Measurements from ENCODE around the gene ITPKB.
"Not testable (repeated sequence)": the region's sequence is repeated elsewhere in the genome, so short reads cannot be mapped to it uniquely, and the experiment has no call there.

ITPKB gene

GRCh38 chr1:226723657-226724532 lies 15.2 kb downstream of the ITPKB start:
- DNase-seq (ENCODE audit: low read depth): no peak
- TF ChIP-seq, protein P1, sequence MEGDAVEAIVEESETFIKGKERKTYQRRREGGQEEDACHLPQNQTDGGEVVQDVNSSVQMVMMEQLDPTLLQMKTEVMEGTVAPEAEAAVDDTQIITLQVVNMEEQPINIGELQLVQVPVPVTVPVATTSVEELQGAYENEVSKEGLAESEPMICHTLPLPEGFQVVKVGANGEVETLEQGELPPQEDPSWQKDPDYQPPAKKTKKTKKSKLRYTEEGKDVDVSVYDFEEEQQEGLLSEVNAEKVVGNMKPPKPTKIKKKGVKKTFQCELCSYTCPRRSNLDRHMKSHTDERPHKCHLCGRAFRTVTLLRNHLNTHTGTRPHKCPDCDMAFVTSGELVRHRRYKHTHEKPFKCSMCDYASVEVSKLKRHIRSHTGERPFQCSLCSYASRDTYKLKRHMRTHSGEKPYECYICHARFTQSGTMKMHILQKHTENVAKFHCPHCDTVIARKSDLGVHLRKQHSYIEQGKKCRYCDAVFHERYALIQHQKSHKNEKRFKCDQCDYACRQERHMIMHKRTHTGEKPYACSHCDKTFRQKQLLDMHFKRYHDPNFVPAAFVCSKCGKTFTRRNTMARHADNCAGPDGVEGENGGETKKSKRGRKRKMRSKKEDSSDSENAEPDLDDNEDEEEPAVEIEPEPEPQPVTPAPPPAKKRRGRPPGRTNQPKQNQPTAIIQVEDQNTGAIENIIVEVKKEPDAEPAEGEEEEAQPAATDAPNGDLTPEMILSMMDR (IDR thresholded peaks at IDR 0.05; ENCODE audit: control insufficient read depth, insufficient read depth, low read depth, low read length, missing control alignments): no peak
- H3K4me3 ChIP-seq (ENCODE audit: control insufficient read depth, low read depth, low read length): no peak overlapping the region

DNA sequence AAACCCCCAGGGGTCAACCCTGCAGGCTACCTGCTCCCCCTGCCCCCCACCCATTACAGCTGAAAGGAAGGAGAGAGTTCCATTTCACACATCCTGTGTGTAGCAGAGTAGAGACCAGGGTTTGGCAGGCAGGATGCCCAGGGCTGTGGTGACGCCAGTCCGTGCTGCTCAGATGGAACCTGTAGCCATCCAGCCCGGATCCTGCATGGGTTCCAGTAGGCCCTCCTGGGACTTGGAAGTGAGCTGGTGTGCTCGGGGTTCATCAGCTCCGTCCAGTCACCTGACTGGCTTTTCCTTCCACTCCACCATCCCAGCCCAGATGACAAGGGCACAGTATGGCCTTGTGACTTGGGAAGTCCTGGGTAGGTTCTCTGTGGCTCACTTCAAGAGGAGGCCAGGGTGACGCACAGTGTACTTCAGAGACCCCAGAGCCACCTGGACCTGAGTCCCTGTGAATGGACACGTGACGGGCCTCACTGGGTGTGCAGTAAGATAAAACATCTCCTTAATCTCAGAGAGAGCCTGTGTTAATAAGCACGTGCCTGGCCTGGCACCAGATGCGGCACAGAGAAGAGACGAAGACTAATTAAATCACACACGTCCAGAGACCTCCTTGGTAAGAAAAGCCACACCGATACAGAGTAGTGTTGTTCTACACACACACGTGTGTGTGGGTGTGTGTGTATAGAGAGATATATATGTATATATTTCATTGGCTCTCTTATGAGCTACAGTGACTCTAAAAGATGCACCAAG lies 16.0 kb downstream of the ITPKB start:
- DNase-seq (ENCODE audit: low read depth): no peak
- TF ChIP-seq, protein P1 (IDR thresholded peaks at IDR 0.05; ENCODE audit: control insufficient read depth, insufficient read depth, low read depth, low read length, missing control alignments): no peak
- H3K4me3 ChIP-seq (ENCODE audit: control insufficient read depth, low read depth, low read length): no peak overlapping the region

DNA sequence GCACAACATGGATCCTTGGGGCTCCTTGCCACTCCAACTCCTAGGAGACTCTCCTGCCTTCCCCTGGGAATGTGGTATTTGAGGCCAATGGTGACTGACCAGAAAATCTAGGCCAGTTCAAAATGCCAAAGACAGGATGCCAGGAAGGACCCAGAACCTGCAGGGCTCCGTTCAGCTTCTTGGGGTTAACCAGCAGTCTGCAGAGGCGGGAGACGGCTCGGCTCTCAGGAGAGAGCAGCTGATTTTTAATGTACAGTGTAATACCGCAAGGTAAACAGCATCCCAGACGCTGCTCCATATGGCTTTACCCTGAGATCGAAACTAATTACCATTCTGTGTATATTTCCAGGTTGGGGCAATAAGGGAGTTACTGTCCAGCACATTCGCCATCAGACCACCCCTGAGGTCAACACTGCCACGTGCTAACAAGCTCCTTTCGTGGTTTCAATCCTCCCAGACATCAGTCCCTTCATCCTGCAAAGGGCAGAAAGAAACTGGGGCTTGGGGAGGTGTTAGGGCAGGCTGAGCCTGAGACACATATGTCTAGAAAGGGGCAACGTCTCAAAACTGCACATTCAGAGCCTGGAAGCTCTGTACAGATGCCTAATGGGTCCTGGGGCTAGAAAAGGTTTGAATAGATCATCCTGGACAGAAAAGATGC lies 16.7 kb downstream of the ITPKB start:
- H3K4me3 ChIP-seq (ENCODE audit: control insufficient read depth, low read depth, low read length): no peak overlapping the region
- no peak for DNase-seq (ENCODE audit: low read depth)
- TF ChIP-seq, protein P1 (IDR thresholded peaks at IDR 0.05; ENCODE audit: control insufficient read depth, insufficient read depth, low read depth, low read length, missing control alignments): no peak

DNA sequence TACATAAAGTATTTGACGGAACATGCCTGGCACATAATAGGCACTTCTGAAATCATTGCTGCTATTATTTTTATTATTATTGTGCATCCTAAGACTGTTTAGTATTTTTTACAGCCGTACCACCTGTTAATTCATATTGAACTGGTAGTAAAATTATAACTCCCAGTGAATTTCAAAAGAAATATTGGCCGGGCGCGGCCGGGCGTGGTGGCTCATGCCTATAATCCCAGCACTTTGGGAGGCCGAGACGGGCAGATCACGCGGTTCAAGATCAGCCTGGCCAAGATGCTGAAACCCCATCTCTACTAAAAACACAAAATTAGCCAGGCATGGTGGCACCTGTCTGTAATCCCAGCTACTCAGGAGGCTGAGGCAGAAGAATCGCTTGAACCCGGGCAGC lies 18.5 kb downstream of the ITPKB start:
- DNase-seq (ENCODE audit: low read depth); H3K4me3 ChIP-seq (ENCODE audit: control insufficient read depth, low read depth, low read length): not testable (repeated sequence)

DNA sequence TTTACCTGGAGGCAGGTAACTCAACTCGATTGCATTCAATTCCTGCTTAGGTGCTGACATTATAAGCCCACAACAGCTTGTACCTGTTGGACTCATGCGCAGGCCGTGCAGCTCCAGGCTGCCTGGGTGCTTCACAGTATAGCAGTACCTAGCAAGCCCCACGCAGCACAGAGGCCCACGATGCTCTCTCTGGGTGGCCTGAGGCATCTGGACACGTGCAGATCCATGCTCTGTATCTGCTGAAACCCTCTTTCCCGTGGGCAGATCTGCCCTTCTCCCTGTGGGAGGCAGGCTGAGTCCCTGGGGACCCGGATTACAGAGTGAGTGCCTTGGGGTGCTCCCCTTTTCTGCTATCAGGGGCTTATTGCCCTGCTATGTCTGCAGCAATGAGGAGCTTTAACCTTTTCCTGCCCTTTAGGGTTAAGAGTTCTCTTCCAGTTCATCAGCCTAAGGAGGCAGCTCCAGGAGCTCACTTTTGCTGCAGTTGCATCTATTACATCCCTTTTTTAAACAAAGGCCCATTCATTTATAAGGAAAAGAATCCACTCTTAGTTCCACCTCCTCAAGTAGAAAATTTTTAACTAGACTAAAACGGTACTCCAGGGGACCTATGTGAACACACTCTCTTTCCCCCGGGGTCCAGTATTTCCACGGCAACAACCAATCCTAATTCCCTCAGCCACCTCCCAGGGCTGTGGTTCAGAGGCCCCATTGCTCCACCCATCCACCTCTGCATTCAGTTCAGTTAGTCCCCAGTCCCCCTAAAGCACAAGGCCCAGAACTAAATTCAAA lies 19.3 kb downstream of the ITPKB start:
- DNase-seq (ENCODE audit: low read depth): no peak
- TF ChIP-seq, protein P1 (IDR thresholded peaks at IDR 0.05; ENCODE audit: control insufficient read depth, insufficient read depth, low read depth, low read length, missing control alignments): no peak
- no peak overlapping the region for H3K4me3 ChIP-seq (ENCODE audit: control insufficient read depth, low read depth, low read length)

DNA sequence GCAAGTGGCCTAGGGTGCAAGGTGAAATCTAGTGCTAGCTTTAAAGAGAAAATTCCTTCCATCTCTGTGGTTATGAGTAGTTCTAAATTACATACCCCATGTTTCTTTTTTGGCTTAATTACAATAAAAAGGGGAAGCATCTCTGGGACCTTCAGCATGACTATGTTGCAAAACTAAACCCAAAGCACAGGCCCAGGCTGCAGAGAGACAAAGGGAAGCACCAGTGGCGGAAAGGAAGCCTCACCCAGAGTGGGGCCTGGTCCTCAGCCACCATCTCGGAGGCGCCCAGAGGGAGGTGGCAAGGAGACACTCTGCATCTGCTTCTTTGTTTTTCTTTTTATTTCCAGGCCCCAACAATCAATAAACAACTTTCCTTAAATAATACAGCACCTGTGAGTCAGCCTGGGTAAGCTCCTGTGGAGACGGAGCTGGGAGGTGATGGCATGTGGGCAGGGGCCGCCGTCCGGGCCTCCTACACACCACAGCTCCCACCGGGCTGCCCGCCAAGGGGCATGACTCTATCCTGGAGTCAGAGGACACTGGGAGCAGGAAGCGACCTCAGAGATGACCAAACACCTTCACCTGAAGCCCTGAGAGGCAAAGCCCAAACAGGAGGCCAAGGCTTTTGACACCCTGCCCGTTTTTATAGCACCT lies 21.7 kb downstream of the ITPKB start:
- DNase-seq (ENCODE audit: low read depth): no peak
- TF ChIP-seq, protein P1 (IDR thresholded peaks at IDR 0.05; ENCODE audit: control insufficient read depth, insufficient read depth, low read depth, low read length, missing control alignments): no peak
- no peak overlapping the region for H3K4me3 ChIP-seq (ENCODE audit: control insufficient read depth, low read depth, low read length)
